HG03442 (cell line): ENCODE results near the gene ELP6.
"Not testable (repeated sequence)": the region's sequence is repeated elsewhere in the genome, so short reads cannot be mapped to it uniquely, and the experiment has no call there.

ENCODE experiments used
- ATAC-seq: cut with Tn5 transposase; IDR thresholded peaks from one replicate; pipeline ENCODE4 v1.9.1; 2021; ENCODE audit warnings: mild to moderate bottlenecking, moderate library complexity; ENCODE audit not compliant: unreplicated experiment

ELP6 gene

GRCh38 chr3:47515100-47515499 lies 1.6 kb upstream of the ELP6 start:
- no peak for ATAC-seq

- no peak for ATAC-seq
These were observed 942 bp downstream of the ELP6 start for GRCh38 chr3:47512416-47513124.

- ATAC-seq: not testable (repeated sequence)
These were observed 8.2 kb downstream of the ELP6 start for GRCh38 chr3:47505267-47505666.

GRCh38 chr3:47504113-47504512 lies 9.4 kb downstream of the ELP6 start:
- ATAC-seq: no peak

- no peak for ATAC-seq
These were observed 10.5 kb downstream of the ELP6 start for GRCh38 chr3:47503033-47503432.

GRCh38 chr3:47496892-47497291 lies 16.6 kb downstream of the ELP6 start:
- no peak for ATAC-seq

GRCh38 chr3:47495886-47496285 lies 17.6 kb downstream of the ELP6 start:
- no peak for ATAC-seq

- ATAC-seq: no peak
These were observed 18.4 kb downstream of the ELP6 start for GRCh38 chr3:47495111-47495510.

GRCh38 chr3:47491777-47492176 lies 21.7 kb downstream of the ELP6 start:
- ATAC-seq: no peak

- no peak for ATAC-seq
These were observed 22.3 kb downstream of the ELP6 start for GRCh38 chr3:47491186-47491585.

- no peak for ATAC-seq
These were observed 26.2 kb downstream of the ELP6 start for GRCh38 chr3:47487265-47487664.

- ATAC-seq: no peak
These were observed 27.7 kb downstream of the ELP6 start for GRCh38 chr3:47485812-47486211.

GRCh38 chr3:47482366-47482765 lies 31.1 kb downstream of the ELP6 start:
- no peak for ATAC-seq

GRCh38 chr3:47481763-47482162 lies 31.7 kb downstream of the ELP6 start:
- ATAC-seq: not testable (repeated sequence)

GRCh38 chr3:47480267-47480666 lies 33.2 kb downstream of the ELP6 start:
- ATAC-seq: not testable (repeated sequence)

- ATAC-seq: no peak
These were observed 33.7 kb downstream of the ELP6 start for GRCh38 chr3:47479826-47480160.

- ATAC-seq: no peak
These were observed 35.5 kb downstream of the ELP6 start for GRCh38 chr3:47478022-47478421.

GRCh38 chr3:47476644-47477199 lies 36.8 kb downstream of the ELP6 start:
- no peak for ATAC-seq

GRCh38 chr3:47476330-47476626 lies 37.2 kb downstream of the ELP6 start:
- no peak for ATAC-seq

GRCh38 chr3:47475570-47476329 lies 37.8 kb downstream of the ELP6 start, which contains the start of gene SCAP:
SCAP (minus strand) TSS chr3:47475941; CDS start chr3:47442993, 32,948 bp downstream.
- ATAC-seq: peak; percentile 89

- no peak for ATAC-seq
These were observed 38.4 kb downstream of the ELP6 start for GRCh38 chr3:47475029-47475569.

- no peak for ATAC-seq
These were observed 40.1 kb downstream of the ELP6 start for GRCh38 chr3:47473391-47473790.
